ENCODE measurements around the gene SLC9A8. TPM values are rescaled to one million over a fixed set of nuclear protein-coding genes. Genes with fewer than 3 reads are reported as not detected.

The SLC9A8 gene
- total and polyA plus RNA-seq, 2 donors (not counting 3 experiments of a cell fraction or from before 2014, with no cell fraction given), result 5.1 to 14.4 TPM

DNA sequence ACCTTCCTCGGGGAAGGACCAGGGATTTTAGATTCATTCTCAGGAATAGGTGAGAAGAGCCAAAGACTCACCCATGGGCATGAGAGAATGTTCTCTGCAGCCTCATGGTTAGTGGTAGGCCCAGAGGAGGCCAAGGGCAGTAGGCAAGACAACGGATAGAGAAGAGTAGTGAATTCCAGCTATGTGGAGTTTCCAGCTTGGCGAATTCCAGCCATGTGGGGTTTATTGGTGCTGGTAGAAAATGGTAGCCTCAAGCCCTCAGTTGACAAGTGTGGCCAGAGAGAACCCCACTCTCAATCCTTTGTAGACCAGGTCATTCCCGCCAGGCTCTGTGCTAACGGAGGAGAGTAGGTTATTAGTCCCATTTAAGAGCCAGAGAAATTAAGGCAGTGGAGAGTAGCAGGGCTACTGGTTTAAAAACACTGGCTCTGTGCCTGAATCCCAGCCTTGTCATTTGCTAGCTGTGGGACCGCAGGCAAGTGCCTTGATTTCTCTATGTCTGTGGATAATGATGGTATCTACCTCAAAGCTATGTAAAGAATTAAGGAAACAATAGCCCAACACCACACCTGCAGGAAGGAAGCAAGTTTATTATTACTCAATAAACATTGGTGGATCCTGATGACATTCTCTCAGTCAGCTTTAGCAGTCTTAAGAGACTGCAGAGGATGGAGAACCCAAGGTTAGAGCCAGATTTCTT lies 2.0 kb upstream of the SLC9A8 start:
- Histone ChIP-seq H3K4me3 (replicated peaks in 1 of 3; ENCODE audit: insufficient read depth in 1 of 3, low read depth in 1 of 3, low read length in 3 of 3) (no peak overlapping the region), H3K9ac (replicated peaks; ENCODE audit: extremely low read depth, insufficient read depth, low read length) (no peak overlapping the region), H4K20me1 (replicated peaks; ENCODE audit: control insufficient read depth, extremely low read depth, insufficient read depth, low read length) (no peaks in the 10 kb centered on the region), H3K9me1 (replicated peaks; ENCODE audit: control insufficient read depth, extremely low read depth, insufficient read depth, low read length) (no peaks in the 10 kb centered on the region), H3K27me3 (ENCODE audit: control insufficient read depth in 2 of 2, insufficient read depth in 2 of 2, low read length in 2 of 2) (no peaks in the 10 kb centered on the region), H2AFZ (ENCODE audit: low read depth, low read length) (no peak overlapping the region), H3K79me2 (ENCODE audit: control insufficient read depth, insufficient read depth, low read length) (no peaks in the 10 kb centered on the region), H3K36me3 (ENCODE audit: control insufficient read depth in 2 of 2, extremely low read depth in 1 of 2, insufficient read depth in 2 of 2, low read length in 2 of 2) (no peaks in the 10 kb centered on the region), H3K27ac (ENCODE audit: insufficient read depth, low read depth, low read length) (no peak overlapping the region), H3K4me1 (ENCODE audit: control insufficient read depth, extremely low read depth, insufficient read depth, low read length) (peaks cover 12% of the 10 kb centered on the region), H3K4me2 (ENCODE audit: insufficient read depth, low read length) (no peak overlapping the region), H3K9me3 (replicated peaks; ENCODE audit: control insufficient read depth, insufficient read depth, low read length) (no peaks in the 10 kb centered on the region)
- TF ChIP-seq EZH2 (IDR thresholded peaks at IDR 0.05; ENCODE audit: borderline replicate concordance, low read depth, low read length, severe bottlenecking) (no peak), POLR2A (IDR thresholded peaks at IDR 0.05; ENCODE audit: low read depth, low read length) (no peak), FOS (IDR thresholded peaks at IDR 0.05; ENCODE audit: borderline replicate concordance, insufficient read depth, low read length) (no peak), POLR2AphosphoS5 (IDR thresholded peaks at IDR 0.05; ENCODE audit: insufficient read depth, low read depth, low read length) (no peak), GATA2 (IDR thresholded peaks at IDR 0.05; ENCODE audit: insufficient read depth, insufficient read length, low read depth, low read length) (no peak), MYC (IDR thresholded peaks at IDR 0.05; ENCODE audit: low read depth, low read length) (no peak), JUN (IDR thresholded peaks at IDR 0.05; ENCODE audit: borderline replicate concordance, insufficient read depth, insufficient read length, low read depth) (no peak)
- TF ChIP-seq, protein P1, sequence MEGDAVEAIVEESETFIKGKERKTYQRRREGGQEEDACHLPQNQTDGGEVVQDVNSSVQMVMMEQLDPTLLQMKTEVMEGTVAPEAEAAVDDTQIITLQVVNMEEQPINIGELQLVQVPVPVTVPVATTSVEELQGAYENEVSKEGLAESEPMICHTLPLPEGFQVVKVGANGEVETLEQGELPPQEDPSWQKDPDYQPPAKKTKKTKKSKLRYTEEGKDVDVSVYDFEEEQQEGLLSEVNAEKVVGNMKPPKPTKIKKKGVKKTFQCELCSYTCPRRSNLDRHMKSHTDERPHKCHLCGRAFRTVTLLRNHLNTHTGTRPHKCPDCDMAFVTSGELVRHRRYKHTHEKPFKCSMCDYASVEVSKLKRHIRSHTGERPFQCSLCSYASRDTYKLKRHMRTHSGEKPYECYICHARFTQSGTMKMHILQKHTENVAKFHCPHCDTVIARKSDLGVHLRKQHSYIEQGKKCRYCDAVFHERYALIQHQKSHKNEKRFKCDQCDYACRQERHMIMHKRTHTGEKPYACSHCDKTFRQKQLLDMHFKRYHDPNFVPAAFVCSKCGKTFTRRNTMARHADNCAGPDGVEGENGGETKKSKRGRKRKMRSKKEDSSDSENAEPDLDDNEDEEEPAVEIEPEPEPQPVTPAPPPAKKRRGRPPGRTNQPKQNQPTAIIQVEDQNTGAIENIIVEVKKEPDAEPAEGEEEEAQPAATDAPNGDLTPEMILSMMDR (IDR thresholded peaks at IDR 0.05; ENCODE audit: extremely low read depth in 1 of 2, insufficient read depth in 1 of 2, low read depth in 1 of 2, low read length in 2 of 2), result no peak
- TF ChIP-seq, protein P2, sequence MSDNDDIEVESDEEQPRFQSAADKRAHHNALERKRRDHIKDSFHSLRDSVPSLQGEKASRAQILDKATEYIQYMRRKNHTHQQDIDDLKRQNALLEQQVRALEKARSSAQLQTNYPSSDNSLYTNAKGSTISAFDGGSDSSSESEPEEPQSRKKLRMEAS (IDR thresholded peaks at IDR 0.05; ENCODE audit: insufficient read depth, insufficient read length), result no peak
- dilution Hi-C loops (cut with MboI; ENCODE audit: extremely low pct_ligation_motif_present, low sequenced_read_pairs) (no loop called here), intact Hi-C loops (cut with micrococcal nuclease) (no loop called here)
- ChIA-PET CTCF (interaction anchor here (0.7 to 1.2 kb wide), 2 partner anchors 202 to 261 kb away, joined by 3 read pairs; no protein-coding TSS in a partner anchor), POLR2A (interaction anchor here (0.5 to 1.0 kb wide), 2 partner anchors 13 to 143 kb away, joined by 3 to 5 read pairs; no protein-coding TSS in a partner anchor)
- BruUV-seq (replicated peaks), result no TSS peak
- peak; percentile 42 for FAIRE-seq
- no peak for DNase-seq (ENCODE audit: low read depth, low spot score)

Measured in endothelial cell of umbilical vein (primary cell).